WTC11 (cell line): ENCODE results near the gene SAP30L.

ENCODE experiments used
- CTCF ChIP-seq: fragments of 200-600 bp; IDR thresholded peaks from 2 replicates; pipeline ENCODE4 v1.8.0; 2022; ENCODE audit warnings: antibody characterized with exemption
- E2F4 ChIP-seq: sonication (generic); formaldehyde crosslinking; IDR thresholded peaks from 2 replicates; pipeline ENCODE4 v1.8.1; 2022; ENCODE audit warnings: low read depth, mild to moderate bottlenecking, moderate library complexity, missing genetic modification reagents, borderline replicate concordance
- ETV6 ChIP-seq: sonication (generic); formaldehyde crosslinking; IDR thresholded peaks from 2 replicates; pipeline ENCODE4 v1.8.1; 2022; ENCODE audit warnings: mild to moderate bottlenecking, missing genetic modification reagents
- FOXJ3 ChIP-seq: sonication (generic); formaldehyde crosslinking; IDR thresholded peaks from 2 replicates; pipeline ENCODE4 v1.9.0; 2021; ENCODE audit warnings: missing genetic modification reagents, mild to moderate bottlenecking, borderline replicate concordance
- IRF1 ChIP-seq: sonication (generic); formaldehyde crosslinking; IDR thresholded peaks from 2 replicates; pipeline ENCODE4 v1.8.0; 2023; ENCODE audit warnings: missing genetic modification reagents
- JUN ChIP-seq: sonication (generic); formaldehyde crosslinking; IDR thresholded peaks from 2 replicates; pipeline ENCODE4 v1.8.0; 2023; ENCODE audit warnings: mild to moderate bottlenecking, missing genetic modification reagents
- MYBL2 ChIP-seq: sonication (generic); formaldehyde crosslinking; IDR thresholded peaks from 2 replicates; pipeline ENCODE4 v1.8.1; 2023; ENCODE audit warnings: mild to moderate bottlenecking, moderate library complexity, missing genetic modification reagents
- SMAD3 ChIP-seq: sonication (generic); formaldehyde crosslinking; IDR thresholded peaks from 2 replicates; pipeline ENCODE4 v1.8.0; 2022; ENCODE audit warnings: missing genetic modification reagents, mild to moderate bottlenecking, borderline replicate concordance
- SP1 ChIP-seq: sonication (generic); formaldehyde crosslinking; conservative IDR thresholded peaks from 2 replicates; pipeline ENCODE4 v1.8.1; 2022; ENCODE audit warnings: missing genetic modification reagents
- TF ChIP-seq, protein P1 (sequence below): sonication (generic); formaldehyde crosslinking; conservative IDR thresholded peaks from 2 replicates; pipeline ENCODE4 v1.8.1; 2022; ENCODE audit warnings: mild to moderate bottlenecking, missing genetic modification reagents
- TF ChIP-seq, protein P2 (sequence below): sonication (generic); formaldehyde crosslinking; IDR thresholded peaks from 2 replicates; pipeline ENCODE4 v1.8.1; 2022; ENCODE audit warnings: low read depth, missing genetic modification reagents, borderline replicate concordance
- TF ChIP-seq, protein P3 (sequence below): sonication (generic); formaldehyde crosslinking; IDR thresholded peaks from 2 replicates; pipeline ENCODE4 v1.8.0; 2022; ENCODE audit warnings: mild to moderate bottlenecking, missing genetic modification reagents
- TF ChIP-seq, protein P4 (sequence below): sonication (generic); formaldehyde crosslinking; conservative IDR thresholded peaks from 2 replicates; pipeline ENCODE4 v1.8.1; 2023; ENCODE audit warnings: mild to moderate bottlenecking, low read depth, missing genetic modification reagents, moderate library complexity

DNA sequence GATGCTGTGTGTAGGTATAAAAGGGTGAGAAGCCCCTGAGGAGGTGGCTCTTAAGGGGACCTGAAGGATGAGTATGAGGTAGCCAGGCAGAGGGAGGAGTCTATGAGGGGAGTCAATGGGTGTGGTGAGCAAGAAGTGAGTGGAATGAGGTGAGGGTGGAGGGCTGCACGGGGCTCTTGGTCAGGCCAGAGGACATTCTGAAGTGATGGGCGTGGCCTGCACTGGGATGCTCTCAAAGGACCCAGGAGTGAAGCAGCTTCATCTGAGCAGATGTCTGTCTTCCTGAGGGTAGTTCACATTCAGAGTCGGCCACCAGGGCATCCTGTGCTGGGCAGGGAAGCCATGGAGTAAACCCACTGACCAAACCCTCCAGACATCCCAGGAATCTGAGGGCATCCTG is 45.1 kb upstream of the SAP30L start:
- TF ChIP-seq CTCF (no peak), E2F4 (CRISPR knock-in tag) (no peak), JUN (no peak), SP1 (CRISPR knock-in tag) (no peak), FOXJ3 (CRISPR knock-in tag) (no peak), SMAD3 (no peak), MYBL2 (no peak), ETV6 (no peak), IRF1 (no peak)
- TF ChIP-seq, protein P1, sequence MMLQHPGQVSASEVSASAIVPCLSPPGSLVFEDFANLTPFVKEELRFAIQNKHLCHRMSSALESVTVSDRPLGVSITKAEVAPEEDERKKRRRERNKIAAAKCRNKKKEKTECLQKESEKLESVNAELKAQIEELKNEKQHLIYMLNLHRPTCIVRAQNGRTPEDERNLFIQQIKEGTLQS (CRISPR knock-in tag), result no peak
- TF ChIP-seq, protein P2, sequence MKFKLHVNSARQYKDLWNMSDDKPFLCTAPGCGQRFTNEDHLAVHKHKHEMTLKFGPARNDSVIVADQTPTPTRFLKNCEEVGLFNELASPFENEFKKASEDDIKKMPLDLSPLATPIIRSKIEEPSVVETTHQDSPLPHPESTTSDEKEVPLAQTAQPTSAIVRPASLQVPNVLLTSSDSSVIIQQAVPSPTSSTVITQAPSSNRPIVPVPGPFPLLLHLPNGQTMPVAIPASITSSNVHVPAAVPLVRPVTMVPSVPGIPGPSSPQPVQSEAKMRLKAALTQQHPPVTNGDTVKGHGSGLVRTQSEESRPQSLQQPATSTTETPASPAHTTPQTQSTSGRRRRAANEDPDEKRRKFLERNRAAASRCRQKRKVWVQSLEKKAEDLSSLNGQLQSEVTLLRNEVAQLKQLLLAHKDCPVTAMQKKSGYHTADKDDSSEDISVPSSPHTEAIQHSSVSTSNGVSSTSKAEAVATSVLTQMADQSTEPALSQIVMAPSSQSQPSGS (CRISPR knock-in tag), result no peak
- TF ChIP-seq, protein P3, sequence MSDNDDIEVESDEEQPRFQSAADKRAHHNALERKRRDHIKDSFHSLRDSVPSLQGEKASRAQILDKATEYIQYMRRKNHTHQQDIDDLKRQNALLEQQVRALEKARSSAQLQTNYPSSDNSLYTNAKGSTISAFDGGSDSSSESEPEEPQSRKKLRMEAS (CRISPR knock-in tag), result no peak
- TF ChIP-seq, protein P4, sequence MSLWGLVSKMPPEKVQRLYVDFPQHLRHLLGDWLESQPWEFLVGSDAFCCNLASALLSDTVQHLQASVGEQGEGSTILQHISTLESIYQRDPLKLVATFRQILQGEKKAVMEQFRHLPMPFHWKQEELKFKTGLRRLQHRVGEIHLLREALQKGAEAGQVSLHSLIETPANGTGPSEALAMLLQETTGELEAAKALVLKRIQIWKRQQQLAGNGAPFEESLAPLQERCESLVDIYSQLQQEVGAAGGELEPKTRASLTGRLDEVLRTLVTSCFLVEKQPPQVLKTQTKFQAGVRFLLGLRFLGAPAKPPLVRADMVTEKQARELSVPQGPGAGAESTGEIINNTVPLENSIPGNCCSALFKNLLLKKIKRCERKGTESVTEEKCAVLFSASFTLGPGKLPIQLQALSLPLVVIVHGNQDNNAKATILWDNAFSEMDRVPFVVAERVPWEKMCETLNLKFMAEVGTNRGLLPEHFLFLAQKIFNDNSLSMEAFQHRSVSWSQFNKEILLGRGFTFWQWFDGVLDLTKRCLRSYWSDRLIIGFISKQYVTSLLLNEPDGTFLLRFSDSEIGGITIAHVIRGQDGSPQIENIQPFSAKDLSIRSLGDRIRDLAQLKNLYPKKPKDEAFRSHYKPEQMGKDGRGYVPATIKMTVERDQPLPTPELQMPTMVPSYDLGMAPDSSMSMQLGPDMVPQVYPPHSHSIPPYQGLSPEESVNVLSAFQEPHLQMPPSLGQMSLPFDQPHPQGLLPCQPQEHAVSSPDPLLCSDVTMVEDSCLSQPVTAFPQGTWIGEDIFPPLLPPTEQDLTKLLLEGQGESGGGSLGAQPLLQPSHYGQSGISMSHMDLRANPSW (CRISPR knock-in tag), result no peak
